Stomach (tissue), 9 donors: ENCODE results near the gene UCP1. TPM values are rescaled to one million over a fixed set of nuclear protein-coding genes. Genes with fewer than 3 reads are reported as not detected.

Experiments
- DNase-seq, 2 donors: peaks; one replicate each; pipeline versions ENCODE4 v3.0.0 to v3.0.0-alpha.2; 2013 to 2019
- H3K27ac ChIP-seq, 5 donors: fragments of 200-600 bp in 4 of 5; sonication (generic) in 4 of 5; one replicate each; pipeline ENCODE4 v1.5.1; 2013 to 2019; ENCODE audit warnings: mild to moderate bottlenecking in 1 of 5, moderate library complexity in 1 of 5
- H3K27me3 ChIP-seq, 3 donors: fragments of 200-600 bp; sonication (generic); one replicate each; pipeline ENCODE4 v1.5.1; 2017 to 2019; ENCODE audit warnings: mixed run types in 1 of 3
- H3K36me3 ChIP-seq, 4 donors: fragments of 200-600 bp; sonication (generic); 1 replicate in 3 of 4; 2 replicates in 1 of 4; pipeline ENCODE4 v1.5.1; 2016 to 2019
- H3K4me1 ChIP-seq, 4 donors: fragments of 200-600 bp; sonication (generic); one replicate each; pipeline ENCODE4 v1.5.1; 2016 to 2019
- H3K4me3 ChIP-seq, 4 donors: fragments of 200-600 bp; sonication (generic) in 3 of 4; one replicate each; pipeline ENCODE4 v1.5.1; 2016 to 2019; ENCODE audit warnings: mild to moderate bottlenecking in 1 of 4
- H3K9me3 ChIP-seq, 4 donors: fragments of 200-600 bp; sonication (generic); one replicate each; pipeline ENCODE4 v1.5.1; 2016 to 2019
- EP300 ChIP-seq: sonication (generic); formaldehyde crosslinking; IDR thresholded peaks from one replicate; pipeline ENCODE4 v1.6.1; 2017; ENCODE audit warnings: antibody characterized with exemption
- POLR2A ChIP-seq, 4 donors: fragments of 450-650 bp; IDR thresholded peaks; one replicate each; pipeline ENCODE4 v1.6.1; 2016; ENCODE audit warnings: antibody characterized with exemption in 4 of 4, control low read depth in 2 of 4, mild to moderate bottlenecking in 1 of 4, moderate library complexity in 1 of 4
- POLR2AphosphoS5 ChIP-seq, 3 donors: sonication (generic); formaldehyde crosslinking; IDR thresholded peaks; one replicate each; pipeline ENCODE4 v1.6.1; 2016; ENCODE audit warnings: antibody characterized with exemption in 3 of 3
- WGBS, 5 donors: extraction: QIAGEN DNeasy Blood & Tissue Kit in 3 of 5; methylation state at CpG; one replicate each; pipeline versions ENCODE4 v1.1.5 to v1.1.7; 2013 to 2018; 5-methylcytosine and 5-hydroxymethylcytosine counted together
- intact Hi-C: fragments of 100-400 bp; cut with DNase I; formaldehyde crosslinking; loops from one replicate; pipeline ENCODE4 v1.15.1; 2023; ENCODE audit warnings: low total_unique reads
- polyA plus RNA-seq, 3 donors: library from polyadenylated mRNA; stranded (reverse); fragments of 200-250 nt; gene quantifications; one replicate each; pipeline ENCODE4 v1.2.3, GENCODE V29; 2013
- total RNA-seq, 5 donors: library from RNA; depleted of rRNA; stranded (reverse); fragments of >200 nt; gene quantifications; one replicate each; pipeline versions ENCODE4 v1.1.0 to v1.2.3, GENCODE V29; 2014 to 2016
- TF ChIP-seq, protein P1 (sequence below), 7 experiments: fragments of 450-650 bp in 4 of 7; fragments of 200-600 bp in 3 of 7; sonication (generic) in 3 of 7; IDR thresholded peaks; one replicate each; pipeline ENCODE4 v1.5.1; 2016 to 2019; ENCODE audit warnings: antibody characterized with exemption in 7 of 7, control low read depth in 2 of 7, mild to moderate bottlenecking in 1 of 7
- donor health status: healthy with polysubstance abuse.
- donor health status: Bipolar disorder and iron deficiency.
- donor health status: healthy.

Gene UCP1
- total and polyA plus RNA-seq, 8 donors = 0.37 TPM; not detected in 7

GRCh38 chr4:140533951-140534480 lies 34.7 kb downstream of the UCP1 start:
- intact Hi-C loops = no loop called here
- Histone ChIP-seq H3K27me3 (no peaks in the 10 kb centered on the region), H3K36me3 (peaks cover 4 to 51% (median 44%) of the 10 kb centered on the region in 4 donors), H3K9me3 (no peaks in the 10 kb centered on the region), H3K4me3 (no peak overlapping the region), H3K27ac (no peak overlapping the region), H3K4me1 (no peaks in the 10 kb centered on the region)
- TF ChIP-seq EP300 = no peak
- no peak for TF ChIP-seq POLR2A (IDR thresholded peaks at IDR 0.05)
- no peak for TF ChIP-seq POLR2AphosphoS5 (IDR thresholded peaks at IDR 0.05)
- TF ChIP-seq, protein P1, sequence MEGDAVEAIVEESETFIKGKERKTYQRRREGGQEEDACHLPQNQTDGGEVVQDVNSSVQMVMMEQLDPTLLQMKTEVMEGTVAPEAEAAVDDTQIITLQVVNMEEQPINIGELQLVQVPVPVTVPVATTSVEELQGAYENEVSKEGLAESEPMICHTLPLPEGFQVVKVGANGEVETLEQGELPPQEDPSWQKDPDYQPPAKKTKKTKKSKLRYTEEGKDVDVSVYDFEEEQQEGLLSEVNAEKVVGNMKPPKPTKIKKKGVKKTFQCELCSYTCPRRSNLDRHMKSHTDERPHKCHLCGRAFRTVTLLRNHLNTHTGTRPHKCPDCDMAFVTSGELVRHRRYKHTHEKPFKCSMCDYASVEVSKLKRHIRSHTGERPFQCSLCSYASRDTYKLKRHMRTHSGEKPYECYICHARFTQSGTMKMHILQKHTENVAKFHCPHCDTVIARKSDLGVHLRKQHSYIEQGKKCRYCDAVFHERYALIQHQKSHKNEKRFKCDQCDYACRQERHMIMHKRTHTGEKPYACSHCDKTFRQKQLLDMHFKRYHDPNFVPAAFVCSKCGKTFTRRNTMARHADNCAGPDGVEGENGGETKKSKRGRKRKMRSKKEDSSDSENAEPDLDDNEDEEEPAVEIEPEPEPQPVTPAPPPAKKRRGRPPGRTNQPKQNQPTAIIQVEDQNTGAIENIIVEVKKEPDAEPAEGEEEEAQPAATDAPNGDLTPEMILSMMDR (IDR thresholded peaks at IDR 0.05) = no peak
- no peak for DNase-seq
- 80 to 90% (median 88%) methylated on average over 4 of the region's 4 CpGs for WGBS, 5 donors

- no peak overlapping the region for H3K27ac ChIP-seq
- WGBS, 5 donors = 63 to 90% (median 85%) methylated on average over 1 of the region's 1 CpG
- H3K36me3 ChIP-seq = peaks cover 0 to 32% (median 22%) of the 10 kb centered on the region in 4 donors
- no peaks in the 10 kb centered on the region for H3K27me3 ChIP-seq
- H3K4me1 ChIP-seq = peaks cover 0 to 19% (median 12%) of the 10 kb centered on the region in 4 donors
- H3K9me3 ChIP-seq = no peaks in the 10 kb centered on the region
- intact Hi-C loops = no loop called here
- DNase-seq = no peak
- no peak overlapping the region for H3K4me3 ChIP-seq
- TF ChIP-seq POLR2AphosphoS5 (IDR thresholded peaks at IDR 0.05) = no peak
- TF ChIP-seq POLR2A (IDR thresholded peaks at IDR 0.05) = no peak
- no peak for TF ChIP-seq EP300
- TF ChIP-seq, protein P1 (IDR thresholded peaks at IDR 0.05) = no peak
Observed at GRCh38 chr4:140529434-140529833, 39.3 kb downstream of the UCP1 start.

GRCh38 chr4:140523857-140524742 lies 44.7 kb downstream of the UCP1 start, which contains the start of gene ELMOD2:
Gene ELMOD2 (plus strand): TSS chr4:140524168. CDS start chr4:140525429, 1,261 bp downstream.
- H3K4me3 ChIP-seq = peak within 1 kb of the TSS; percentile 77 to 98 (median 86)
- H3K27ac ChIP-seq = peak within 1 kb of the TSS; percentile 64 to 90 (median 88)
- H3K4me1 ChIP-seq = peaks cover 0 to 28% (median 16%) of the 10 kb centered on the region in 4 donors
- intact Hi-C loops = no loop called here
- TF ChIP-seq EP300 (no peak), POLR2A (IDR thresholded peaks at IDR 0.05) (no peak), POLR2AphosphoS5 (IDR thresholded peaks at IDR 0.05) (peak; percentile 36 to 91 (median 70))
- TF ChIP-seq, protein P1 (IDR thresholded peaks at IDR 0.05) = peak in 5 of 7 experiments; percentile 80 to 93 (median 89)
- WGBS, 5 donors = 0 to 1% (median 0%) methylated on average over 57 to 77 of the region's 77 CpGs
- peaks cover 0 to 15% (median 10%) of the 10 kb centered on the region in 4 donors for H3K36me3 ChIP-seq
- no peaks in the 10 kb centered on the region for H3K9me3 ChIP-seq
- peak; percentile 99 for DNase-seq
- H3K27me3 ChIP-seq = no peaks in the 10 kb centered on the region

DNA sequence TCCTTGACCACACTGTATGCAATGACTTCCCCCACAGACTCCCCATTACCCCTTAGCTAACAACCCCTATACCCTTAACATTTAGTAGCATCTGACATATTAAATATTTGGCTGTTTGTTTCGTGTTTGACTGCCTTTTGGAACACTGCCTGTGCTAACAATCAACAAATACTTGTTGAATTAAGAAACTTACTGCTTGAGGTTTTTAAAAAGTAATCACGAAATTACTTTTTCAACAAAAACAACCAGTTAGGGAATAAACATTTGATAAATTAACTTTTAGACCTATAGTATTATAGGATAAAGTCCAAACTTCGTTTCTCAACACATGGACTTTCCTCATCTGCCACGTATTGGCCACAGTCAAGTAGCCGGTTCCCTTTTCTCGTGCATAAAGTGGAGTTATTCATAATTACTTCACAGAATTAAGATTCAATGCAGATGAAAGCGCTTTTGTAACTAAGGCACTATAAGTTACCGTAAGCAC lies 45.3 kb downstream of the UCP1 start:
- peaks cover 0 to 12% (median 8%) of the 10 kb centered on the region in 4 donors for H3K36me3 ChIP-seq
- WGBS, 5 donors = 6 to 10% (median 7%) methylated on average over 8 of the region's 8 CpGs
- no peaks in the 10 kb centered on the region for H3K27me3 ChIP-seq
- no peak for DNase-seq
- peak overlapping the region; percentile 77 to 98 (median 86) for H3K4me3 ChIP-seq
- intact Hi-C loops = no loop called here
- H3K4me1 ChIP-seq = peaks cover 0 to 28% (median 16%) of the 10 kb centered on the region in 4 donors
- H3K27ac ChIP-seq = peak overlapping the region in 4 of 5 donors; percentile 87 to 90 (median 89)
- no peaks in the 10 kb centered on the region for H3K9me3 ChIP-seq
- TF ChIP-seq POLR2A (IDR thresholded peaks at IDR 0.05) = no peak
- no peak for TF ChIP-seq EP300
- no peak for TF ChIP-seq POLR2AphosphoS5 (IDR thresholded peaks at IDR 0.05)
- TF ChIP-seq, protein P1 (IDR thresholded peaks at IDR 0.05) = no peak
